GM12892 (cell line): ENCODE results near the gene ROR1.
"Not testable (repeated sequence)": the region's sequence is repeated elsewhere in the genome, so short reads cannot be mapped to it uniquely, and the experiment has no call there.

Experiments used
- DNase-seq: peaks from one replicate; pipeline ENCODE4 v3.0.0; 2011; ENCODE audit not compliant: insufficient read length
- FAIRE-seq: peaks from 2 replicates; lab custom pipeline; 2011; peaks lifted over from hg19 to GRCh38; lab: Jason Lieb, UNC
- POLR2A ChIP-seq: IDR thresholded peaks from 2 replicates; pipeline ENCODE4 v1.6.1; 2011; ENCODE audit warnings: low read depth, low read length, control low read depth
- POLR2AphosphoS5 ChIP-seq: IDR thresholded peaks from 2 replicates; pipeline ENCODE4 v1.6.1; 2011; ENCODE audit warnings: low read depth, low read length, control low read depth
- TAF1 ChIP-seq: IDR thresholded peaks from 2 replicates; pipeline ENCODE4 v1.6.1; 2011; ENCODE audit warnings: low read depth, mild to moderate bottlenecking, control low read depth, low read length, borderline replicate concordance

Gene ROR1

DNA sequence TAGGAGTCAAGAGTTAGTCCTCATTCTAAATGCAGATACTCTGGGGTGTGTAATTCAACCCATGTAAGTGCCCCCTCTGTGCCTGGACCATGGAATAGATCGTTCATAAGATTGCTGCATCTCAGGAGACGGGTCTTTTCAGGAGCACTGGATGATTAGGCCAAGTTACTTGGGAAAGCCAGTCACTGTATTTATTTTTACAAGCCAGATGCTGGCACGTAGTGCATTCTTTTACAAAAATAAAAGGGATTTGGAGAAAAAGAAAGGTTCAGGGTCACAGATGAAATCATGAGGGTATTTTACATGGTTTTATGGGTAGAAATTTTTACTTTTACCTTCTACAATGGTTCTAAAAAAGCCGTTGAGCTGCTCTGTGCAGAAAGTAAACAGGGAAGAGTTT is 327.0 kb downstream of the ROR1 start:
- FAIRE-seq (no peak), DNase-seq (no peak)
- no peak for TF ChIP-seq POLR2A
- TF ChIP-seq POLR2AphosphoS5 = no peak
- no peak for TF ChIP-seq TAF1

DNA sequence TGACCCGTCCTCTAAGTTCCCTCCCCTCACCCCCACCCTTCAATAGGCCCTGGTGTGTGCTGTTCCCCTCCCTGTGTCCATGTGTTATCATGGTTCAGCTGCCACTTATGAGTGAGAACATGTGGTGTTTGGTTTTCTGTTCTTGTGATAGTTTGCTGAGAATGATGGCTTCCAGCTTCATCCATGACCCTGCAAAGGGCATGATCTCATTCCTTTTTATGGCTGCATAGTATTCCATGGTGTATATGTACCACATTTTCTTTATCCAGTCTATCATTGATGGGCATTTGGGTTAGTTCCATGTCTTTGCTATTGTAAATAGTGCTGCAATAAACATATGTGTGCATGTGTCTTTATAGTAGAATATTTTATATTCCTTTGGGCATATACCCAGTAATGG is 330.8 kb downstream of the ROR1 start:
- not testable (repeated sequence) for FAIRE-seq, DNase-seq

DNA sequence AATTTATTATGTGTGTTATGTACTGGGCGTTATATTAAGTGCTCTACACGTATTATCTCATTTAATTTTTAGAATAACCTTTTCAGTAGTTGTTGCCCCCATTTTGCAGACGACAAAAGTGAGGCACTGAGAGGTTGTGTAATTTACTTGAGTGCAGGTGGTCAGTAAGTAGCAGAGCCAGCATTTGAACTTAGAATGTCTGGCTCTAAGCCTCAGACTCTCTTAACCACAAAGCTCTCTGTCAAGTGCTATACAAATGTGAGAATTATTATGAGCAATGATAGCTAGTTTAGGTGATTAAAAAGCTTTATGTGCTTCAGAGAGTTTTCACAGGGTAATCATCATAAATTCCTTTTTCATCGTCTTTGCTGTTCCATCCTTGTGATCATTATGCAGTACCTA is 333.3 kb downstream of the ROR1 start:
- FAIRE-seq (no peak), DNase-seq (no peak)
- no peak for TF ChIP-seq POLR2AphosphoS5
- no peak for TF ChIP-seq POLR2A
- TF ChIP-seq TAF1 = no peak

DNA sequence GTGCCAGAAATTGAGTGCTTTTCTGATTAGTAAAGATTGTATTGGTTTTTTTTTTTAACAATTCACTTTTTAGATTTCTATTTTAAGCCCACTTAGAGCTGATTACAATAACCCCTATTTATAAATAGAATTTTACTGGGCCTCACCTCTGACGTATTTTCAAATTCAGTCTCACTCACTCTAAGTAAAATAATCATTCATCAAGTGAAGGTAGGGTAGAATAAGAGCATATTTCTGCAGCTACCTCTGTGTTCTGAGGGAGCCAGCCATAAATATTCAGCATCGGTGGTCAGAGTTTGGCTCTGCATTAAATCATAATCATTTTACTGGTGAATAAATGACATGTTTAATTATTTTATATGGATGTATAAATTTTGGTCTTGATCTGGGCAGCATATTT is 333.8 kb downstream of the ROR1 start:
- FAIRE-seq (no peak), DNase-seq (no peak)
- TF ChIP-seq POLR2AphosphoS5 (no peak), TAF1 (no peak), POLR2A (no peak)

DNA sequence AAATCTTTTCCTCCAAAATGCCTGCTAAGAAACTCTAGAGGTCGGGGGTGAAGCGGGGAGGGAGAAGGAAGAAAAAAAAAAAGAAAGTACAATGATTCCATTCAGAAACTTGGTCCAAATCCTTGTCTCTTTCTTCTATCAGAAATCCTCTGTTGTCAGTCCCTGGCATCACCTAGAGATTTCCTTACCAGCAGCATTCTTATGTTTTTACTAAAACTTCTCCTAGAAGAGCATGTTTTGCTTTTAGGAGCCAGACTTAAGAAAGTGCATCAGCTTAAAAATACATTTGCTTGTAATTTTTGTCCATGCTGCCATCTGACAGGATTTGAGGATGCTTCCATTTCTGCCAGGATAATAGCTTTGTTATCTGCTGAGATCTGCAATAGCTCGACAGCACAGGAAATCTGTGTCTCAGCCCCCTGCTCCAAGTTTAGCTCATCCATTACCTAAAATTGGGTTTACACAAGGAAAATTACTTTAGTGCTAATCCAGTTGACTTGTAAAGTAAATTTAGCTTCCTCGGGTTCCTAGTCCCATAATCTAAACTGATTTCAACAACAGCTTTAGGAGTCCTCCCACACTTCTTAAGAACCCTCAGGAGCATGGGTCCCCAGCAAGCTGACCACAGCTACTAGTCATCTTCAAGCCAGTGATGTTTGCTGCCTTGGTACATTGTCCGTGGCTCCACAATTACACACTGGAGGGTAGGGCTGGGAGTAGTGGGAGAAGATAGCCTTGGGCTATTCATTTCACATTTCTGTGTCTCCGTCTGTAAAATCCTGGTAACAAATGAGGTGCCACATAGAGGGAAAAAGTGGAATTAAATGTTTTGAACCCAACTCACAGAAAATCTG is 337.3 kb downstream of the ROR1 start:
- no peak for DNase-seq
- FAIRE-seq = no peak
- TF ChIP-seq POLR2A (no peak), TAF1 (no peak), POLR2AphosphoS5 (no peak)

DNA sequence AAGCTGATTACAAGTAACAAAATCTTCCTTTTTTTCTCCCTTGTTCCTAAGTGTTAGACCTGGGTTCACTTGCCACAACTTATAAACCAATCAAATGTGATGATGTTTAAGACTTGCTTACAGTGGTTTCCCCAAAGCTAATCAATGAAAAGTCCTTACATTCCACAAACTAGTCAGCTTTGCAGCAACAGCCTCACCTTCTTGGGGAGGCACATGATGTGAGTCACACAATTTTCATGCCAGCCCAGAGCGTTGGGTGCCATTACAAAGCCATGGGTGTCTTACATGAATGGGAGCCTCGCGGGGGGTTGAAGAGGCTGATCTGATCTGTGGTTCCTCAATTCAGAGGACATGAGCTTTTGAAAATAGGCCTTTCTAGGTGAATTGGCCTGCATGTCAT is 338.0 kb downstream of the ROR1 start:
- no peak for DNase-seq
- FAIRE-seq = no peak
- TF ChIP-seq TAF1 (no peak), POLR2A (no peak), POLR2AphosphoS5 (no peak)

DNA sequence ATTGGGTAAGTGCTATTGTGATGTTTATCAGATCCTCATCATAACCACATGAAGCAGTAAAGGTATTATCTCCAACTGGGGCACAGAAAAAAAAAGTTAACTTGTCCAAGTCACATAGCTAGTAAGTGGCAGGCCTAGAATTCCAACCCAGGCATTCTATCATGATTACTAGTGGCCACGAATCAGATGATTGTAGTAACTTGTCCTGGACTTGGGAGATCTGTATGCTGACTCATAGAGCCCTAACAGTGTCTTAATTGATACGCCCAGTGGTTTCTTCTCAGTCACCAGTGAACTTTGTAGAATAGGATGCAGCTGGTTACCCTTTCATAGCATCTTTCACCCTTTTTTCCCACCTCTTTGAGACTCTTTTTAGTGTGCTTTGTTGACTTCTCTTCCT is 338.5 kb downstream of the ROR1 start:
- no peak for FAIRE-seq
- TF ChIP-seq POLR2A (no peak), TAF1 (no peak), POLR2AphosphoS5 (no peak)
- no peak for DNase-seq

DNA sequence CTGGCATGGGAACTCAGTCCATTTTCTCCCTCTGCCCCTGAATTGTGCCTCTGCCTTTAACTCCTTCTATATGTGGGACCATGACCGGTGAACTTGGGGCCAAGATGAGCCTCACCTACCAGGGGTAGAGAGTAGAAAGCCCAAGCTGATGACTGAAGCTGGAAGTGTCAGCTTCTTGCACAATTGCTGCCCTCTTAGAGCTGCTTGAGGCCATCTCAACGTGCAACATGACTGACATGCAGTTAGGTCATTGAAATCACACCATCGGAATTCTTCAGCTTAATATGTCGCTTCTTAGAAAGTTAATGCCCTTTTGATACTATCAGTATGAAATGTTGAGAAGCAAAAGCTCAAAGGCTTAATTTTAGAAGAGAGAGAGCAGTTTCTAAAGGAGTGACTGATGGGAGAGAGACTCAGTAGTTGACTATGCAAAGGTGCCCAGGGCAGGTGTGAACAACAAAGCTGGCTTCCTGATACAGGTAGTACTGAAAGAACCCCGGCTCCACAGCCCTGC is 340.3 kb downstream of the ROR1 start:
- FAIRE-seq (no peak), DNase-seq (no peak)
- no peak for TF ChIP-seq POLR2AphosphoS5
- TF ChIP-seq POLR2A = no peak
- TF ChIP-seq TAF1 = no peak

DNA sequence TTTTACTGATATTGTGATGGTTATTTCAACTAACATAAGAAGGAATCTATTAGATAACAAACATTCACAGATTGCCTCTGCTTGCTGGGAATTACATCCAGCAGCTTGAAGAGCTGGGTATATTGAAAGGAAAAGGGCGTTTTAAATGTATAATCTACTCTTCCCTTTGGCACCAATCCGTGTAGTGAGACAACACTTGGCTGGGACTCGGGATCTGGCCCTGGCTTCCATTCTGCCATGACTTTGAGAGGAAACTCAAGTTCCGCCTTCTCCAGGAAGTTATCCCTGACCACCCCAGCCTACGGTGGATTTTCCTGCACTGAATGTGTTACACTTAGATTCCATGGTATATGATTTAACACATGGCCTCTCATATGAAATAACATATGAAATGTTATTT is 342.7 kb downstream of the ROR1 start:
- TF ChIP-seq POLR2A (no peak), POLR2AphosphoS5 (no peak), TAF1 (no peak)
- DNase-seq (no peak), FAIRE-seq (no peak)

DNA sequence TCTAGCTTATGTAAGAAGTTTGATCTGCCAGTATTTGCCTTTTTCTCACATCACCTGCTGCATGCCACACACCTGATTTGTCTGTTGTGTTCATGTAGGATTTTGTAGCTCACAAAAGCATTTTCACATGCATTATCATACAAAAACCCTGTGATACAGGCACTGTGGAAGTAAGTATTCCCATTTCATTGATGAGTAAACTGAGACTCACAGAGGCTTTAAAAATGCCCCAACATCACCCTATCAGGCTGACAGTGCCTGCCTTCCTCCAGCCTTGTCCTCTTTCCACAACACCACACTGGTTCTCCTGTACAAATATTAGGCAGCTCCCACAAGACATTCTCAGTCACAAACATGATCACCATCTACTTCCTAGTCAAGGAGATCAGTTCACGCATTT is 343.7 kb downstream of the ROR1 start:
- DNase-seq (no peak), FAIRE-seq (no peak)
- TF ChIP-seq TAF1 (no peak), POLR2AphosphoS5 (no peak), POLR2A (no peak)

DNA sequence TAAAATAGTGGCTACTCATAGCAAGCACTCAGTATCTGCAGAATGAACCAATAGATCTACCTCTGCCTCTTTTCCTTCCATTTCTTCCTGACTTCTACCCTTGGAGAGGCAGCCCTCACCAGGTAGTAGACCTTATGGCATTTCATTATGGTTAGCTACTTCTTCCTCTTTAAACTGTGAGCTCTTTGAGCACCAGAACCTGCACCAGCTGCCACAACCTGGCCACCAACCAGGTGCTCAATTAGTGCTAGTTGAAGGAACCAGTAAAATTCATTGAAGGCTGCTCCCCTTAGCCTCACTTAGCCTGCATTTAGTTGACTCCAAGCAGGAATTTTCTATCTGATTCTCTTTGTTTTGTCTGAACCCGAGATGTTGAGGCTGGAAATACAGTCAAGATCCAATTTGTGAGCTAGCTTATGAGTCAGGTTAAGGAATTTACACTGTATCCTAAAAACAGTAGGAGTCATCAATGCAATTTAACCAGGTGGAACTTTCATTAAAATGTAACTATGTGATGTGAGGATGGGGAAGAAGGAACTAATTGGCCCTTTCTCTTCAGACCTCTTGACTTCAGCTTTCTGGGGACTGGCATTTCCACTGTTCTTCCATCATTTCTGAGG is 348.1 kb downstream of the ROR1 start:
- FAIRE-seq (no peak), DNase-seq (no peak)
- TF ChIP-seq POLR2A (no peak), TAF1 (no peak), POLR2AphosphoS5 (no peak)

DNA sequence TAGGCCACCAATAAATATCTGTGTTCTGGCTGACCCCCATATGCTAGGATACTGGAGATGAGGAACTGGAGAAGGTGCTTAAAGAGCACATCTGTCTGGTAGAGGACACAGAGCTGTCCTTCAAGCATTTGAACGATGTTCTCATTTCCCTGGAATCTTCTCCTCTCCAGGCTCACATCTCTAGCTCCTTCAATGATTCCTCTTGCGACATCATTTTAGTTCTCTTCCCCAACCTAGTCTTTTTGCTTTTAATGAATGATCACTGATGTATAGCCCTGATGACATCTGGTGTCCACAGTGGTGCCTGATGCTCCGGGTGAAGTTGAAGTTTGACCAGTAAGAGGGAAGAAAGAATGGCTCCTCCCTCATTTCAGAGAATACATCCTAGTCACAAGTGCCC is 348.8 kb downstream of the ROR1 start:
- TF ChIP-seq POLR2A (no peak), POLR2AphosphoS5 (no peak), TAF1 (no peak)
- no peak for FAIRE-seq
- no peak for DNase-seq
